Measurements from ENCODE around the gene PLCB4. TPM values are rescaled to one million over a fixed set of nuclear protein-coding genes. Genes with fewer than 3 reads are reported as not detected.

The PLCB4 gene
- polyA plus RNA-seq, 1 of the 3 experiments (the other 2 are of a cell fraction): 5.5 TPM

DNA sequence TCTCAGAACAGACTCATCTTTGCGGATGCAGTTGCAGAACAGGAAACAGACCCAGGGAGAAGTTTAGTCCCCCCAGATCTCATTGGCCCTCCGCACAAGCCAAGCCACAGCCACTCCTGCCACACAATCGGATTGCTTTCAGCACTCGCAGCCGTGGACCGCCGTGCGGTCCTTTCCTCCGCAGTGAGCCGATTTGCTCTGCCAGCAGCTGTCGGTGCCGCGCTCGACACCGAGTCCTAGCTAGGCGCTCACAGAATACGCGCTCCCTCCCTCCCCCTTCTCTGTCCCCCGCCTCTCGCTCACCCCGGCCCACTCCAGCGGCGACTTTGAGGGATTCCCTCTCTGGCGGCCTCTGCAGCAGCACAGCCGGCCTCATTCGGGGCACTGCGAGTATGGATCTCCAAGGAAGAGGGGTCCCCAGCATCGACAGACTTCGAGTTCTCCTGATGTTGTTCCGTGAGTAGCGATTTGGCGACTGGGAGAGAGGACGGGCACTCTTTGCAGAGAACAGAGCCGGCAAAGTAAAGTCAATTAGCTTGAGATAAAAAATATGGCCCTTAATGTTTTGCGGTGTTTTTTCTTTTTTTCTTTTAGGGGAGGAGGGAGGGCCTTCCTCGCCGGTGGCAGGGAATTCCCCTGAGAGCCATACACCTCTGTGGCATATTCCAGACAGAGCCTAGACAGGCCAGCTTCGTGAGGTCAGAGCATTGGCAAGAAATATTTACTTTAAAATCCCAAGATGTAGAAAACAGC is 445.8 kb downstream of the PLCB4 start, which contains the start of gene LAMP5 (continued):
- TF ChIP-seq, protein P1, sequence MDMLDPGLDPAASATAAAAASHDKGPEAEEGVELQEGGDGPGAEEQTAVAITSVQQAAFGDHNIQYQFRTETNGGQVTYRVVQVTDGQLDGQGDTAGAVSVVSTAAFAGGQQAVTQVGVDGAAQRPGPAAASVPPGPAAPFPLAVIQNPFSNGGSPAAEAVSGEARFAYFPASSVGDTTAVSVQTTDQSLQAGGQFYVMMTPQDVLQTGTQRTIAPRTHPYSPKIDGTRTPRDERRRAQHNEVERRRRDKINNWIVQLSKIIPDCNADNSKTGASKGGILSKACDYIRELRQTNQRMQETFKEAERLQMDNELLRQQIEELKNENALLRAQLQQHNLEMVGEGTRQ (IDR thresholded peaks at IDR 0.05; ENCODE audit: borderline replicate concordance, low read depth, low read length): no peak
- TF ChIP-seq GATA2 (CRISPR knock-in tag; IDR thresholded peaks at IDR 0.05) (no peak), TCF12 (IDR thresholded peaks at IDR 0.05) (no peak), MEF2A (IDR thresholded peaks at IDR 0.05; ENCODE audit: borderline replicate concordance, low read depth) (no peak), CHD2 (IDR thresholded peaks at IDR 0.05; ENCODE audit: low read length, partially characterized antibody) (no peak), SMC3 (IDR thresholded peaks at IDR 0.05; ENCODE audit: low read depth, low read length) (no peak), FOXJ3 (CRISPR knock-in tag; IDR thresholded peaks at IDR 0.05) (no peak), NFIC (IDR thresholded peaks at IDR 0.05; ENCODE audit: borderline replicate concordance) (no peak), RFX5 (IDR thresholded peaks at IDR 0.05; ENCODE audit: low read length) (no peak)
- TF ChIP-seq, protein P2, sequence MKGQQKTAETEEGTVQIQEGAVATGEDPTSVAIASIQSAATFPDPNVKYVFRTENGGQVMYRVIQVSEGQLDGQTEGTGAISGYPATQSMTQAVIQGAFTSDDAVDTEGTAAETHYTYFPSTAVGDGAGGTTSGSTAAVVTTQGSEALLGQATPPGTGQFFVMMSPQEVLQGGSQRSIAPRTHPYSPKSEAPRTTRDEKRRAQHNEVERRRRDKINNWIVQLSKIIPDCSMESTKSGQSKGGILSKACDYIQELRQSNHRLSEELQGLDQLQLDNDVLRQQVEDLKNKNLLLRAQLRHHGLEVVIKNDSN (IDR thresholded peaks at IDR 0.05; ENCODE audit: borderline replicate concordance, low read depth): no peak
- TF ChIP-seq, protein P3, sequence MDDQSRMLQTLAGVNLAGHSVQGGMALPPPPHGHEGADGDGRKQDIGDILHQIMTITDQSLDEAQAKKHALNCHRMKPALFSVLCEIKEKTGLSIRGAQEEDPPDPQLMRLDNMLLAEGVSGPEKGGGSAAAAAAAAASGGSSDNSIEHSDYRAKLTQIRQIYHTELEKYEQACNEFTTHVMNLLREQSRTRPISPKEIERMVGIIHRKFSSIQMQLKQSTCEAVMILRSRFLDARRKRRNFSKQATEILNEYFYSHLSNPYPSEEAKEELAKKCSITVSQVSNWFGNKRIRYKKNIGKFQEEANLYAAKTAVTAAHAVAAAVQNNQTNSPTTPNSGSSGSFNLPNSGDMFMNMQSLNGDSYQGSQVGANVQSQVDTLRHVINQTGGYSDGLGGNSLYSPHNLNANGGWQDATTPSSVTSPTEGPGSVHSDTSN (IDR thresholded peaks at IDR 0.05): no peak

DNA sequence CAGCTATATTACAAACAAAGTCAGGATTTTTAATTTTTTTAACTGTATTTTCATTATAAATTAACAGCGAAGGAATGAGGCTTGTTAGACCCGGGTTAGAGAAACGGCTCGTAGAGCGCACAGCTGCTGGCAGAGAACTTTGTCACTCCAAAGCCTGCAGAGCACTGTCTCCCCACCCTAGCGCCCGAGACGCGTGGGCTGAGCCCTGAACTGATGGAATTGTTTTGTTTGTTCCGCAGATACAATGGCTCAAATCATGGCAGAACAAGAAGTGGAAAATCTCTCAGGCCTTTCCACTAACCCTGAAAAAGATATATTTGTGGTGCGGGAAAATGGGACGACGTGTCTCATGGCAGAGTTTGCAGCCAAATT is 446.3 kb downstream of the PLCB4 start:
- peaks cover 0 to 19% of the 10 kb centered on the region in 2 experiments; a peak in 3 of 4 replicates for H3K4me1 ChIP-seq (ENCODE audit: control insufficient read depth in 1 of 2, insufficient read depth in 2 of 2, low read depth in 1 of 2, low read length in 1 of 2)
- DNase-seq: peak; percentile 54
- peak overlapping the region; percentile 76; the same call in 1 of the 2 replicates for H2AFZ ChIP-seq (ENCODE audit: low read depth)
- CTCF ChIA-PET: interaction anchor here (1.0 to 4.4 kb wide), 8 partner anchors 10 to 107 kb away, joined by 4 to 27 read pairs (median 7); no protein-coding TSS in a partner anchor
- 34% methylated on average over 13 of the region's 13 CpGs for WGBS (ENCODE audit: low lambda C conversion rate)
- H4K20me1 ChIP-seq (ENCODE audit: insufficient read depth): no peaks in the 10 kb centered on the region
- POLR2A ChIA-PET: interaction anchor here (0.6 to 2.8 kb wide), 8 partner anchors 10 to 94 kb away, joined by 3 to 8 read pairs (median 3); no protein-coding TSS in a partner anchor
- H3K9me3 ChIP-seq: no peaks in the 10 kb centered on the region
- H3K36me3 ChIP-seq (replicated peaks in 1 of 2; ENCODE audit: control insufficient read depth in 1 of 2, insufficient read depth in 2 of 2, low read length in 1 of 2): no peaks in the 10 kb centered on the region
- H3K27me3 ChIP-seq (ENCODE audit: insufficient read depth): peaks cover 11% of the 10 kb centered on the region; the same call in 1 of the 2 replicates
- no peak overlapping the region for H3K9ac ChIP-seq
- H3K4me2 ChIP-seq: peak overlapping the region; percentile 77
- H3K4me3 ChIP-seq (ENCODE audit: low read depth in 2 of 2, low read length in 1 of 2): peak overlapping the region; percentile 54 to 66
- no peaks in the 10 kb centered on the region for H3K79me2 ChIP-seq (ENCODE audit: insufficient read depth)
- H3K27ac ChIP-seq (ENCODE audit: low read depth in 2 of 2, low read length in 1 of 2): peak overlapping the region in 1 of 2 experiments; percentile 58; a peak in 2 of 4 replicates
- H3K9me2 ChIP-seq: no peaks in the 10 kb centered on the region
- H3F3A ChIP-seq (replicated peaks; ENCODE audit: insufficient read depth): peaks cover 6% of the 10 kb centered on the region
- TF ChIP-seq ELF1 (IDR thresholded peaks at IDR 0.05) (no peak), EZH2phosphoT487 (IDR thresholded peaks at IDR 0.05; ENCODE audit: borderline replicate concordance, low read depth) (no peak), POLR2AphosphoS5 (IDR thresholded peaks at IDR 0.05; ENCODE audit: low read depth, low read length) (no peak), MEF2A (IDR thresholded peaks at IDR 0.05; ENCODE audit: borderline replicate concordance, low read depth) (no peak), NRF1 (IDR thresholded peaks at IDR 0.05; ENCODE audit: low read depth, low read length) (no peak), GABPA (IDR thresholded peaks at IDR 0.05; ENCODE audit: low read depth) (no peak), JUND (IDR thresholded peaks at IDR 0.05) (no peak), RAD21 (IDR thresholded peaks at IDR 0.05; ENCODE audit: low read length) (no peak), FOXM1 (IDR thresholded peaks at IDR 0.05; ENCODE audit: low read depth) (no peak), SIN3A (IDR thresholded peaks at IDR 0.05; ENCODE audit: borderline replicate concordance, low read depth, low read length) (no peak), RCOR1 (IDR thresholded peaks at IDR 0.05; ENCODE audit: low read length) (no peak), RXRA (IDR thresholded peaks at IDR 0.05; ENCODE audit: borderline replicate concordance, low read depth) (no peak), MXI1 (IDR thresholded peaks at IDR 0.05; ENCODE audit: low read depth, low read length) (no peak)
- TF ChIP-seq, protein P4, sequence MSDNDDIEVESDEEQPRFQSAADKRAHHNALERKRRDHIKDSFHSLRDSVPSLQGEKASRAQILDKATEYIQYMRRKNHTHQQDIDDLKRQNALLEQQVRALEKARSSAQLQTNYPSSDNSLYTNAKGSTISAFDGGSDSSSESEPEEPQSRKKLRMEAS (IDR thresholded peaks at IDR 0.05; ENCODE audit: low read depth): no peak
- TF ChIP-seq, protein P5, sequence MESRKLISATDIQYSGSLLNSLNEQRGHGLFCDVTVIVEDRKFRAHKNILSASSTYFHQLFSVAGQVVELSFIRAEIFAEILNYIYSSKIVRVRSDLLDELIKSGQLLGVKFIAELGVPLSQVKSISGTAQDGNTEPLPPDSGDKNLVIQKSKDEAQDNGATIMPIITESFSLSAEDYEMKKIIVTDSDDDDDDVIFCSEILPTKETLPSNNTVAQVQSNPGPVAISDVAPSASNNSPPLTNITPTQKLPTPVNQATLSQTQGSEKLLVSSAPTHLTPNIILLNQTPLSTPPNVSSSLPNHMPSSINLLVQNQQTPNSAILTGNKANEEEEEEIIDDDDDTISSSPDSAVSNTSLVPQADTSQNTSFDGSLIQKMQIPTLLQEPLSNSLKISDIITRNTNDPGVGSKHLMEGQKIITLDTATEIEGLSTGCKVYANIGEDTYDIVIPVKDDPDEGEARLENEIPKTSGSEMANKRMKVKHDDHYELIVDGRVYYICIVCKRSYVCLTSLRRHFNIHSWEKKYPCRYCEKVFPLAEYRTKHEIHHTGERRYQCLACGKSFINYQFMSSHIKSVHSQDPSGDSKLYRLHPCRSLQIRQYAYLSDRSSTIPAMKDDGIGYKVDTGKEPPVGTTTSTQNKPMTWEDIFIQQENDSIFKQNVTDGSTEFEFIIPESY (IDR thresholded peaks at IDR 0.05; ENCODE audit: borderline replicate concordance, low read depth): no peak
- TF ChIP-seq, protein P3 (IDR thresholded peaks at IDR 0.05): no peak
- TF ChIP-seq, protein P1 (IDR thresholded peaks at IDR 0.05; ENCODE audit: borderline replicate concordance, low read depth, low read length): no peak

All from SK-N-SH (cell line).